Stimulated activated naive CD8-positive, alpha-beta T cell treated with anti-CD3 and anti-CD28 coated beads, Interleukin-15, Interleukin-2, amounts not matched to agents 100 U/mL and 50 U/mL, for 24 hours (primary cell): ENCODE results near the gene AOPEP.
A peak's percentile ranks its signal among the peaks of the same experiment; 100 is the strongest.

Experiments
- ATAC-seq: fragments of 150-1000 bp; cut with Tn5 transposase; one replicate; pipeline ENCODE4 v1.10.0; 2021
- DNase-seq: peaks from one replicate; pipeline ENCODE4 v3.0.0; 2021

The AOPEP gene

GRCh38 chr9:94726495-94727191 lies at the start of gene AOPEP:
TSS of gene AOPEP (plus strand) at chr9:94726699. CDS start at chr9:94759784, 33,085 bp downstream.
- ATAC-seq = peak; percentile 98
- peak; percentile 100 for DNase-seq

- ATAC-seq (no peak), DNase-seq (no peak)
Observed at GRCh38 chr9:94677929-94678328, 48.6 kb upstream of the AOPEP start.

- DNase-seq (no peak), ATAC-seq (no peak)
Observed at GRCh38 chr9:94679587-94679986, 46.9 kb upstream of the AOPEP start.

- DNase-seq = no peak
- ATAC-seq = no peak
Observed at GRCh38 chr9:94680020-94680419, 46.5 kb upstream of the AOPEP start.

GRCh38 chr9:94680621-94681020 lies 45.9 kb upstream of the AOPEP start:
- DNase-seq = no peak
- ATAC-seq = no peak

GRCh38 chr9:94681508-94681907 lies 45.0 kb upstream of the AOPEP start:
- DNase-seq (peak; percentile 53), ATAC-seq (peak; percentile 91)

- no peak for DNase-seq
- ATAC-seq = no peak
Observed at GRCh38 chr9:94685359-94685758, 41.1 kb upstream of the AOPEP start.

- DNase-seq (no peak), ATAC-seq (no peak)
Observed at GRCh38 chr9:94687451-94687850, 39.0 kb upstream of the AOPEP start.

- DNase-seq (no peak), ATAC-seq (no peak)
Observed at GRCh38 chr9:94690344-94690743, 36.2 kb upstream of the AOPEP start.

GRCh38 chr9:94692601-94693000 lies 33.9 kb upstream of the AOPEP start:
- DNase-seq (no peak), ATAC-seq (no peak)

- ATAC-seq = no peak
- no peak for DNase-seq
Observed at GRCh38 chr9:94693485-94694204, 32.9 kb upstream of the AOPEP start.

GRCh38 chr9:94696545-94696944 lies 30.0 kb upstream of the AOPEP start:
- DNase-seq (no peak), ATAC-seq (no peak)

- ATAC-seq (no peak), DNase-seq (no peak)
Observed at GRCh38 chr9:94697972-94698581, 28.4 kb upstream of the AOPEP start.

GRCh38 chr9:94699715-94700373 lies 26.7 kb upstream of the AOPEP start:
- ATAC-seq = no peak
- DNase-seq = no peak

GRCh38 chr9:94700445-94700844 lies 26.1 kb upstream of the AOPEP start:
- no peak for ATAC-seq
- DNase-seq = no peak

GRCh38 chr9:94703488-94704140 lies 22.9 kb upstream of the AOPEP start:
- DNase-seq (no peak), ATAC-seq (no peak)

GRCh38 chr9:94705162-94705702 lies 21.3 kb upstream of the AOPEP start:
- ATAC-seq = no peak
- DNase-seq = no peak

GRCh38 chr9:94706922-94707321 lies 19.6 kb upstream of the AOPEP start:
- DNase-seq (no peak), ATAC-seq (no peak)

- no peak for DNase-seq
- ATAC-seq = no peak
Observed at GRCh38 chr9:94713436-94714215, 12.9 kb upstream of the AOPEP start.

- ATAC-seq (no peak), DNase-seq (no peak)
Observed at GRCh38 chr9:94714494-94714893, 12.0 kb upstream of the AOPEP start.

GRCh38 chr9:94717761-94718160 lies 8.7 kb upstream of the AOPEP start:
- DNase-seq (no peak), ATAC-seq (no peak)
